OCI-LY1 (cell line): ENCODE data around the gene STK40.
A peak's percentile ranks its signal among the peaks of the same experiment; 100 is the strongest.

Source experiments
- H2AFZ ChIP-seq: fragments of 200-600 bp; sonication (generic), shearing (Covaris generic); 2 replicates; pipeline ENCODE4 v1.6.0; 2014; ENCODE audit warnings: antibody characterized with exemption, mild to moderate bottlenecking, low read length
- H3F3A ChIP-seq: fragments of 200-600 bp; sonication (generic), shearing (Covaris generic); 2 replicates; pipeline ENCODE4 v1.6.0; 2014; ENCODE audit warnings: mild to moderate bottlenecking, antibody characterized with exemption, low read length, moderate library complexity; ENCODE audit not compliant: insufficient read depth
- H3K27ac ChIP-seq: fragments of 200-600 bp; sonication (generic); 2 replicates; pipeline ENCODE4 v1.5.1; 2014; ENCODE audit warnings: low read length, mixed run types, mild to moderate bottlenecking, low read depth; ENCODE audit not compliant: poor library complexity, severe bottlenecking
- H3K27me3 ChIP-seq: fragments of 200-600 bp; sonication (generic); 2 replicates; pipeline ENCODE4 v1.6.0; 2014; ENCODE audit warnings: antibody characterized with exemption, mild to moderate bottlenecking, low read length, moderate library complexity; ENCODE audit not compliant: insufficient read depth
- H3K36me3 ChIP-seq: fragments of 200-600 bp; sonication (generic); 2 replicates; pipeline ENCODE4 v1.6.1; 2014; ENCODE audit warnings: mild to moderate bottlenecking, antibody characterized with exemption, low read length, moderate library complexity, mixed read lengths; ENCODE audit not compliant: insufficient read depth
- H3K4me1 ChIP-seq: fragments of 200-600 bp; sonication (generic); 2 replicates; pipeline ENCODE4 v1.5.1; 2014; ENCODE audit warnings: mild to moderate bottlenecking, low read length, moderate library complexity; ENCODE audit not compliant: insufficient read depth, severe bottlenecking
- H3K4me2 ChIP-seq: fragments of 200-600 bp; sonication (generic), shearing (Covaris generic); 2 replicates; pipeline ENCODE4 v1.6.1; 2014; ENCODE audit warnings: low read length
- H3K4me3 ChIP-seq: fragments of 200-600 bp; sonication (generic); 2 replicates; pipeline ENCODE4 v1.5.1; 2014; ENCODE audit warnings: low read length, low read depth, mild to moderate bottlenecking, mixed read lengths; ENCODE audit not compliant: poor library complexity, severe bottlenecking
- H3K79me2 ChIP-seq: fragments of 200-600 bp; shearing (Covaris generic); 2 replicates; pipeline ENCODE4 v1.6.1; 2016; ENCODE audit warnings: mixed run types, low read length, mixed read lengths; ENCODE audit not compliant: insufficient read depth
- H3K9ac ChIP-seq: fragments of 200-600 bp; sonication (generic), shearing (Covaris generic); 2 replicates; pipeline ENCODE4 v1.6.1; 2014; ENCODE audit warnings: mild to moderate bottlenecking, low read length, mixed read lengths
- H3K9me2 ChIP-seq: fragments of 200-600 bp; sonication (generic), shearing (Covaris generic); 2 replicates; pipeline ENCODE4 v1.6.1; 2014; ENCODE audit warnings: low read depth, mild to moderate bottlenecking, low read length, mixed read lengths
- H3K9me3 ChIP-seq: fragments of 200-600 bp; shearing (Covaris generic); 2 replicates; pipeline ENCODE4 v1.6.1; 2014; ENCODE audit warnings: low read length, mixed read lengths
- H4K20me1 ChIP-seq: fragments of 200-600 bp; sonication (generic), shearing (Covaris generic); 2 replicates; pipeline ENCODE4 v1.6.0; 2016; ENCODE audit warnings: mild to moderate bottlenecking, low read length; ENCODE audit not compliant: insufficient read depth
- EZH2 ChIP-seq: fragments of 200-600 bp; sonication (generic), shearing (Covaris generic); IDR thresholded peaks from 2 replicates; pipeline ENCODE4 v1.8.0; 2017; ENCODE audit warnings: borderline replicate concordance, mixed run types, mild to moderate bottlenecking, antibody characterized with exemption, low read length, moderate library complexity, mixed read lengths
- TF ChIP-seq, protein P1 (sequence below): fragments of 200-600 bp; sonication (generic), shearing (Covaris generic); IDR thresholded peaks from 2 replicates; pipeline ENCODE4 v1.5.1; 2017; ENCODE audit warnings: mild to moderate bottlenecking, antibody characterized with exemption, low read length, moderate library complexity, mixed read lengths

The STK40 gene

DNA sequence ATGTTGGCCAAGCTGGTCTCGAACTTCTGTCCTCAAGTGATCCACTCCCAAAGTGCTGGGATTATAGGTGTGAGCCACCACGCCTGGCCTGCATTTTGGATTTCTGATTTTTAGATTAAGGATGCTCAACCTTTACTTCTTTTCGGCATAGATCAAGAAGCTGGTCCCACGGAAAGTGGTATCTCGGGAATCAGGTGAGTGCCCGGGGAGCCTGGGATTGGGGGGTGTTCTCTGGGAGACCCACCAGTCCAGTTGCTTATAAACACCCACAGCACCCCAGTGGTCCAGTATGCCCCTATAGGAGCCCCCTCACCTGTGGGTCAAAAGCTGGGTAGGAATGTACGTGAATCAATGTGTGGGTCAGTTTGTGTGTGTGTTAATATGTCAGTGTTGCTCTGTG, 76.3 kb downstream of the STK40 start:
- Histone ChIP-seq H3K4me1 (peaks cover 37% of the 10 kb centered on the region), H3F3A (no peaks in the 10 kb centered on the region), H3K4me3 (no peak overlapping the region), H2AFZ (no peak overlapping the region), H3K9me3 (no peaks in the 10 kb centered on the region), H4K20me1 (no peaks in the 10 kb centered on the region), H3K36me3 (peaks cover 29% of the 10 kb centered on the region), H3K27me3 (no peaks in the 10 kb centered on the region), H3K9ac (no peak overlapping the region), H3K79me2 (no peaks in the 10 kb centered on the region), H3K9me2 (no peaks in the 10 kb centered on the region), H3K4me2 (0 out of 2 replicates have a peak overlapping the region, but pooled peaks have one; percentile 68), H3K27ac (peak overlapping the region; percentile 49)
- TF ChIP-seq EZH2, result no peak
- TF ChIP-seq, protein P1, sequence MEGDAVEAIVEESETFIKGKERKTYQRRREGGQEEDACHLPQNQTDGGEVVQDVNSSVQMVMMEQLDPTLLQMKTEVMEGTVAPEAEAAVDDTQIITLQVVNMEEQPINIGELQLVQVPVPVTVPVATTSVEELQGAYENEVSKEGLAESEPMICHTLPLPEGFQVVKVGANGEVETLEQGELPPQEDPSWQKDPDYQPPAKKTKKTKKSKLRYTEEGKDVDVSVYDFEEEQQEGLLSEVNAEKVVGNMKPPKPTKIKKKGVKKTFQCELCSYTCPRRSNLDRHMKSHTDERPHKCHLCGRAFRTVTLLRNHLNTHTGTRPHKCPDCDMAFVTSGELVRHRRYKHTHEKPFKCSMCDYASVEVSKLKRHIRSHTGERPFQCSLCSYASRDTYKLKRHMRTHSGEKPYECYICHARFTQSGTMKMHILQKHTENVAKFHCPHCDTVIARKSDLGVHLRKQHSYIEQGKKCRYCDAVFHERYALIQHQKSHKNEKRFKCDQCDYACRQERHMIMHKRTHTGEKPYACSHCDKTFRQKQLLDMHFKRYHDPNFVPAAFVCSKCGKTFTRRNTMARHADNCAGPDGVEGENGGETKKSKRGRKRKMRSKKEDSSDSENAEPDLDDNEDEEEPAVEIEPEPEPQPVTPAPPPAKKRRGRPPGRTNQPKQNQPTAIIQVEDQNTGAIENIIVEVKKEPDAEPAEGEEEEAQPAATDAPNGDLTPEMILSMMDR, result no peak

DNA sequence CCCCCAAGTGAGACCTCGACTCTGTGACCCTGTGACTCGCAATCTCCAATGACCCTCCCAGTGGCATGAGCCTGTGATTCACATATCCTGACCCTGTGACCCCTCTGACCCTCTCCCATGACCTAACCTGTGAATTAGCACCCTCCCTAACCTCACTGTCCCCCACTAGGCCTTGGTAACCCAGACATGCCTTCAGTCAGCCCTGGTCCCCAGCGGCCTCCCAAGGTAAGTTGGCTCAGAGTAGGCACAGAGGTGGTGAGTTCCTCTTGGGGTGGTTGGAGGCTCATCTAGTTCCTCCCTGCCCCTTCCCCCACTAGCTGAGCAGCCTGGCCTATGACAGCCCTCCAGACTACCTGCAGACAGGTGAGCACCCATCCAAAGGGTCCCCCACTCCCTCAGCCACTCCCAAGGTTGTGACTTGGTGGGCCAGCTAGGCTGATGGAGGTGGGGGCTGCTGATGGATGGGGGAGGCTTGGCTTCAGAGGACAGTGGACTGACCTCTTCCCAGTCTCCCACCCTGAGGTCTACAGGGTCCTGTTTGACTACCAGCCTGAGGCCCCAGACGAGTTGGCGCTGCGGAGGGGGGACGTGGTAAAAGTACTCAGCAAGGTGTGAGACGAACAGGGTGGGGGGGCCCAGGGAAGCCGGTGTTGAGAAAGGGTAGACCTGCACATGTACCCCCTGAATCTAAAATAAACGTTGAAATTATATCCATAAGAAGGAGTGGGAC, 78.0 kb downstream of the STK40 start:
- no peaks in the 10 kb centered on the region for H3K9me3 ChIP-seq
- no peaks in the 10 kb centered on the region for H3K9me2 ChIP-seq
- no peaks in the 10 kb centered on the region for H3K79me2 ChIP-seq
- peak overlapping the region; percentile 68 for H3K4me2 ChIP-seq
- peaks cover 43% of the 10 kb centered on the region for H3K36me3 ChIP-seq
- peak overlapping the region; percentile 49 for H3K27ac ChIP-seq
- H3K9ac ChIP-seq, result peak overlapping the region; percentile 56
- H2AFZ ChIP-seq, result no peak overlapping the region
- H3K27me3 ChIP-seq, result no peaks in the 10 kb centered on the region
- H3K4me1 ChIP-seq, result peaks cover 44% of the 10 kb centered on the region
- peak overlapping the region; percentile 62 for H3K4me3 ChIP-seq
- no peaks in the 10 kb centered on the region for H4K20me1 ChIP-seq
- TF ChIP-seq, protein P1, result no peak
- TF ChIP-seq EZH2, result no peak
- H3F3A ChIP-seq, result no peaks in the 10 kb centered on the region

DNA sequence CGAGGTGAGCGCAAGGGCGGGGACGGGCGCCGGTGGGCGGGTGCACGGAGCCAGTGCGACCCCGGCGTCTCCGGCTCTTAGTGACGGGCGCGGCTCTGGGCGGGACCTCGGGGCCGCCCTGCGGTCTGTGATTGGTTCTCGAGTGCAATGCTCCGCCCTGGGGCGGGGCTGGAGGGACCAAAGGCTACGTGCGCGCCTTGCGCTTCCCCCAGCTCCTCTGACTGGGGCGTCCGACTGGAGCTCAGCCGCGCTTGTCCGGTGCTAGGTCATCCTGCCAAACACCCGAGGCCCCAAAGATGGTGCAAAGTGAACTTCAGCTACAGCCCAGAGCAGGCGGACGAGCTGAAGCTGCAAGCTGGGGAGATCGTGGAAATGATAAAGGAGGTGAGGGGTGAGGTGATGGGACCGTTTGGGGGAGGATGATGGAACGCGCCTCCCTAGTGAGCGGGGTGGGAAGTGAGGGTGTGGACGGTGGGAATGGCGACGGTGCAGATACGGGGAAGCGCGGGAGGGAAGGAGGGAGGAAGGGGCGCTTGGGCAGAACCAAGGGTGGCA, 78.7 kb downstream of the STK40 start:
- H3K9me3 ChIP-seq, result no peaks in the 10 kb centered on the region
- H3K4me3 ChIP-seq, result peak overlapping the region; percentile 62
- peaks cover 44% of the 10 kb centered on the region for H3K4me1 ChIP-seq
- TF ChIP-seq EZH2, result no peak
- TF ChIP-seq, protein P1, result no peak
- no peaks in the 10 kb centered on the region for H3K79me2 ChIP-seq
- H3K9ac ChIP-seq, result peak overlapping the region; percentile 74
- H3F3A ChIP-seq, result no peaks in the 10 kb centered on the region
- H2AFZ ChIP-seq, result no peak overlapping the region
- peaks cover 45% of the 10 kb centered on the region for H3K36me3 ChIP-seq
- H3K27me3 ChIP-seq, result no peaks in the 10 kb centered on the region
- no peak overlapping the region for H3K27ac ChIP-seq
- H3K4me2 ChIP-seq, result peak overlapping the region; percentile 68
- no peaks in the 10 kb centered on the region for H3K9me2 ChIP-seq
- no peaks in the 10 kb centered on the region for H4K20me1 ChIP-seq
